WTC11 (cell line): ENCODE measurements around the gene CCR2. TPM values are rescaled to one million over a fixed set of nuclear protein-coding genes. Genes with fewer than 3 reads are reported as not detected.

ENCODE experiments used
- ATAC-seq: fragments of 200-7000 bp; cut with Tn5 transposase; 2 replicates; pipeline ENCODE4 v1.10.0; 2021; ENCODE audit warnings: mild to moderate bottlenecking, moderate library complexity
- CTCF ChIA-PET: fragments of 300-600 bp; sonication (Branson Sonifier 250); formaldehyde crosslinking; loops from one replicate; lab custom pipeline; 2021; ENCODE audit warnings: antibody characterized with exemption; lab: Charles Lee
- POLR2A ChIA-PET: fragments of 350-600 bp; sonication (Branson Sonifier 250); formaldehyde crosslinking; loops from one replicate; lab custom pipeline; 2021; ENCODE audit warnings: antibody characterized with exemption; lab: Charles Lee
- DNase-seq: peaks from one replicate; pipeline ENCODE4 v3.0.0; 2021; ENCODE audit warnings: low spot score
- H3K27ac Mint-ChIP-seq: 2 replicates; pipeline ENCODE4 v1.8.0; 2021; ENCODE audit warnings: mixed read lengths
- H3K27me3 Mint-ChIP-seq: 2 replicates; pipeline ENCODE4 v1.8.0; 2021; ENCODE audit warnings: low read depth, mild to moderate bottlenecking, moderate library complexity, mixed read lengths
- H3K36me3 Mint-ChIP-seq: 2 replicates; pipeline ENCODE4 v1.8.0; 2021; ENCODE audit warnings: mixed read lengths
- H3K4me1 Mint-ChIP-seq: 2 replicates; pipeline ENCODE4 v1.8.0; 2022; ENCODE audit warnings: mixed read lengths
- H3K4me3 Mint-ChIP-seq: 2 replicates; pipeline ENCODE4 v1.8.0; 2021; ENCODE audit warnings: mild to moderate bottlenecking, moderate library complexity, mixed read lengths
- H3K9me3 Mint-ChIP-seq: 2 replicates; pipeline ENCODE4 v1.8.0; 2021; ENCODE audit warnings: mixed read lengths
- ELF4 ChIP-seq: sonication (generic); formaldehyde crosslinking; IDR thresholded peaks from 2 replicates; pipeline ENCODE4 v1.8.1; 2022; ENCODE audit warnings: low read depth, mild to moderate bottlenecking, moderate library complexity, missing genetic modification reagents
- ETV6 ChIP-seq: sonication (generic); formaldehyde crosslinking; IDR thresholded peaks from 2 replicates; pipeline ENCODE4 v1.8.1; 2022; ENCODE audit warnings: mild to moderate bottlenecking, missing genetic modification reagents
- JUN ChIP-seq: sonication (generic); formaldehyde crosslinking; IDR thresholded peaks from 2 replicates; pipeline ENCODE4 v1.8.0; 2023; ENCODE audit warnings: mild to moderate bottlenecking, missing genetic modification reagents
- MXD4 ChIP-seq: fragments of 250-450 bp; sonication (Bioruptor Pico); IDR thresholded peaks from 2 replicates; pipeline ENCODE4 v1.8.0; 2021; ENCODE audit warnings: mild to moderate bottlenecking, moderate library complexity, borderline replicate concordance
- NR1H2 ChIP-seq: sonication (generic); formaldehyde crosslinking; IDR thresholded peaks from 2 replicates; pipeline ENCODE4 v1.9.0; 2021; ENCODE audit warnings: mild to moderate bottlenecking, moderate library complexity, missing genetic modification reagents
- RORB ChIP-seq: fragments of 250-450 bp; sonication (Bioruptor Pico); IDR thresholded peaks from 2 replicates; pipeline ENCODE4 v1.9.0; 2021; ENCODE audit warnings: mild to moderate bottlenecking
- TCF7 ChIP-seq: sonication (generic); formaldehyde crosslinking; IDR thresholded peaks from 2 replicates; pipeline ENCODE4 v1.8.0; 2022; ENCODE audit warnings: mild to moderate bottlenecking, low read depth, missing genetic modification reagents, moderate library complexity
- ZBTB21 ChIP-seq: sonication (generic); formaldehyde crosslinking; IDR thresholded peaks from 2 replicates; pipeline ENCODE4 v1.8.1; 2023; ENCODE audit warnings: mild to moderate bottlenecking, missing genetic modification reagents, borderline replicate concordance
- ZNF671 ChIP-seq: fragments of 250-450 bp; sonication (Bioruptor Pico); IDR thresholded peaks from 2 replicates; pipeline ENCODE4 v1.8.0; 2021; ENCODE audit warnings: mild to moderate bottlenecking
- total RNA-seq: library from RNA; stranded (reverse); gene quantifications from 3 replicates; pipeline ENCODE4 v1.2.3, GENCODE V29; 2021
- TF ChIP-seq, protein P1 (sequence below): sonication (generic); formaldehyde crosslinking; IDR thresholded peaks from 2 replicates; pipeline ENCODE4 v1.8.1; 2022; ENCODE audit warnings: missing genetic modification reagents, borderline replicate concordance
- TF ChIP-seq, protein P2 (sequence below): fragments of 250-450 bp; sonication (Bioruptor Pico); IDR thresholded peaks from 2 replicates; pipeline ENCODE4 v1.9.0; 2021; ENCODE audit warnings: moderate library complexity, mild to moderate bottlenecking, inconsistent platforms, borderline replicate concordance
- TF ChIP-seq, protein P3 (sequence below): sonication (generic); formaldehyde crosslinking; IDR thresholded peaks from 2 replicates; pipeline ENCODE4 v1.8.0; 2022; ENCODE audit warnings: missing genetic modification reagents
- TF ChIP-seq, protein P4 (sequence below): sonication (generic); formaldehyde crosslinking; conservative IDR thresholded peaks from 2 replicates; pipeline ENCODE4 v1.8.1; 2023; ENCODE audit warnings: mild to moderate bottlenecking, low read depth, missing genetic modification reagents, moderate library complexity
- TF ChIP-seq, protein P5 (sequence below): sonication (generic); formaldehyde crosslinking; IDR thresholded peaks from 2 replicates; pipeline ENCODE4 v1.8.1; 2023; ENCODE audit warnings: mild to moderate bottlenecking, missing genetic modification reagents
- TF ChIP-seq, protein P6 (sequence below): sonication (generic); formaldehyde crosslinking; IDR thresholded peaks from 2 replicates; pipeline ENCODE4 v1.8.1; 2022; ENCODE audit warnings: mild to moderate bottlenecking, missing genetic modification reagents, moderate library complexity, borderline replicate concordance
- TF ChIP-seq, protein P7 (sequence below): sonication (generic); formaldehyde crosslinking; IDR thresholded peaks from 2 replicates; pipeline ENCODE4 v1.8.0; 2023; ENCODE audit warnings: missing genetic modification reagents

Gene CCR2
- total RNA-seq, 1 experiment from 2014 or later: not detected

DNA sequence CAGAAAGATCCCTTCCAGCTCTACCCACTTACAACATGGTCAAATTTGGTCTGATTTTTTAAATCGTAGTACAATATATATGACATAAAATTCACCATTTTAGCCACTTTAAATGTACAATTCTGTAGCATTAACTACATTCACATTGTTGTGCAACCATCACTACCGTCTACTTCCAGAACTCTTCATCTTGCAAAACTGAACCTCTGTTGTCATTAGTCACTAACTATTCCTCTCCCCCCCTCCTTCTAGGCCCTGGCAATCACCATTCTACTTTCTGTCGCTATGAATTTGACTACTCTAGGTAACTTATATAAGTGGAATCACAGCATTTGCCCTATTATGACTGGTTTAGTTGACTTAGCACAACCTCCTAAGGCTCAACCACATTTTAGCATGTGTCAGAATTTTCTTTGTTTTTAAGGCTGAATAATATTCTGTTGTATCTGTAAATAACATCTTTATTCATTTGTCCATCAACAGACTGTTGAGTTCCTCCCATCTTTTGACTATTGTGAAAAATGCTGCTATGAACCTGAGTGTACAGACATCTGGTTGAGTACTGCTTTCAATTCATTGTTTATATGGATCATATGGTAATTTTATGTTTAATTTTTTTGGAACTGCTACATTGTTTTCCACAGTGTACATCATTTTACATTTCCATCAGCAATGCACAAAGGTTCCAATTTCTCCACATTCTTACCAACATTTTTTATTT lies 35.5 kb upstream of the CCR2 start (continued):
- TF ChIP-seq RORB (CRISPR knock-in tag) (no peak), ELF4 (CRISPR knock-in tag) (no peak), TCF7 (CRISPR knock-in tag) (no peak)
- TF ChIP-seq, protein P1, sequence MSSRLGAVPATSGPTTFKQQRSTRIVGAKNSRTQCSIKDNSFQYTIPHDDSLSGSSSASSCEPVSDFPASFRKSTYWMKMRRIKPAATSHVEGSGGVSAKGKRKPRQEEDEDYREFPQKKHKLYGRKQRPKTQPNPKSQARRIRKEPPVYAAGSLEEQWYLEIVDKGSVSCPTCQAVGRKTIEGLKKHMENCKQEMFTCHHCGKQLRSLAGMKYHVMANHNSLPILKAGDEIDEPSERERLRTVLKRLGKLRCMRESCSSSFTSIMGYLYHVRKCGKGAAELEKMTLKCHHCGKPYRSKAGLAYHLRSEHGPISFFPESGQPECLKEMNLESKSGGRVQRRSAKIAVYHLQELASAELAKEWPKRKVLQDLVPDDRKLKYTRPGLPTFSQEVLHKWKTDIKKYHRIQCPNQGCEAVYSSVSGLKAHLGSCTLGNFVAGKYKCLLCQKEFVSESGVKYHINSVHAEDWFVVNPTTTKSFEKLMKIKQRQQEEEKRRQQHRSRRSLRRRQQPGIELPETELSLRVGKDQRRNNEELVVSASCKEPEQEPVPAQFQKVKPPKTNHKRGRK (CRISPR knock-in tag): no peak
- TF ChIP-seq, protein P2, sequence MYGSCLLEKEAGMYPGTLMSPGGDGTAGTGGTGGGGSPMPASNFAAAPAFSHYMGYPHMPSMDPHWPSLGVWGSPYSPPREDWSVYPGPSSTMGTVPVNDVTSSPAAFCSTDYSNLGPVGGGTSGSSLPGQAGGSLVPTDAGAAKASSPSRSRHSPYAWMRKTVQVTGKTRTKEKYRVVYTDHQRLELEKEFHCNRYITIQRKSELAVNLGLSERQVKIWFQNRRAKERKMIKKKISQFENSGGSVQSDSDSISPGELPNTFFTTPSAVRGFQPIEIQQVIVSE: no peak
- TF ChIP-seq, protein P3, sequence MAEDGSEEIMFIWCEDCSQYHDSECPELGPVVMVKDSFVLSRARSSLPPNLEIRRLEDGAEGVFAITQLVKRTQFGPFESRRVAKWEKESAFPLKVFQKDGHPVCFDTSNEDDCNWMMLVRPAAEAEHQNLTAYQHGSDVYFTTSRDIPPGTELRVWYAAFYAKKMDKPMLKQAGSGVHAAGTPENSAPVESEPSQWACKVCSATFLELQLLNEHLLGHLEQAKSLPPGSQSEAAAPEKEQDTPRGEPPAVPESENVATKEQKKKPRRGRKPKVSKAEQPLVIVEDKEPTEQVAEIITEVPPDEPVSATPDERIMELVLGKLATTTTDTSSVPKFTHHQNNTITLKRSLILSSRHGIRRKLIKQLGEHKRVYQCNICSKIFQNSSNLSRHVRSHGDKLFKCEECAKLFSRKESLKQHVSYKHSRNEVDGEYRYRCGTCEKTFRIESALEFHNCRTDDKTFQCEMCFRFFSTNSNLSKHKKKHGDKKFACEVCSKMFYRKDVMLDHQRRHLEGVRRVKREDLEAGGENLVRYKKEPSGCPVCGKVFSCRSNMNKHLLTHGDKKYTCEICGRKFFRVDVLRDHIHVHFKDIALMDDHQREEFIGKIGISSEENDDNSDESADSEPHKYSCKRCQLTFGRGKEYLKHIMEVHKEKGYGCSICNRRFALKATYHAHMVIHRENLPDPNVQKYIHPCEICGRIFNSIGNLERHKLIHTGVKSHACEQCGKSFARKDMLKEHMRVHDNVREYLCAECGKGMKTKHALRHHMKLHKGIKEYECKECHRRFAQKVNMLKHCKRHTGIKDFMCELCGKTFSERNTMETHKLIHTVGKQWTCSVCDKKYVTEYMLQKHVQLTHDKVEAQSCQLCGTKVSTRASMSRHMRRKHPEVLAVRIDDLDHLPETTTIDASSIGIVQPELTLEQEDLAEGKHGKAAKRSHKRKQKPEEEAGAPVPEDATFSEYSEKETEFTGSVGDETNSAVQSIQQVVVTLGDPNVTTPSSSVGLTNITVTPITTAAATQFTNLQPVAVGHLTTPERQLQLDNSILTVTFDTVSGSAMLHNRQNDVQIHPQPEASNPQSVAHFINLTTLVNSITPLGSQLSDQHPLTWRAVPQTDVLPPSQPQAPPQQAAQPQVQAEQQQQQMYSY (CRISPR knock-in tag): no peak
- TF ChIP-seq, all 79 proteins: peak for 0

DNA sequence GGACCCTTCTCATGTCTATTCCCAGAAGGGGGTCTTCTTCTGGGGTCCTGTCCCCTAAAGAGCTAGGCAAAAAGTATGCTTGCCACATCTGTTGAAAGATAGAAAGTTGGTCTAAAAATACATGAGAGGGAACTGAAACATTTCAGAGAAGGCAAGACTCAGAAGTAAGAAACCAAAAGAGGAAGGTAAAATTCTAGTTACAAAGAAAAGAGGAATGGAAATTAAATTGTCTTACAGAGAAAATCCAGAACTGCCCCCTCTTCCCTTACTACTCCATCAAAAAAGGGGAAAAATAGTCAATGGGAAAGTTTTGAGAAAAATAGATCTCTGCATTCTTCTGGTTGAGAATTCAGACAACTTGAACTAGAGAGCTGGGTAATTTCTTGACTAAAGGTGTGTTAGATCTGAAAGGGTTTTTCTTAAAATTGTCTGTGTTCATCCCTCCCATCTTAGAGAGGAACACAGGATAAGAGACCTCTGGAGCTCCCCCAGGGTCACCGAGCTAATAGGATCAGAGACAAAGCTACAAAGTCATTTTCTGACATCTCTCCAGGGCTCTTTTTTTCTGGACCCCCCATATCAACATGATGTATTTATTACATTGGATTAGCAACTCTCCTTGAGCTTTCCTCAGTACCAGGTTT lies 32.3 kb upstream of the CCR2 start:
- DNase-seq (no peak), ATAC-seq (no peak)
- ChIA-PET POLR2A (no interaction called here), CTCF (interaction anchor here (1.4 kb wide), 1 partner anchor 106 kb away, joined by 3 read pairs; no protein-coding TSS in a partner anchor)
- TF ChIP-seq, protein P4, sequence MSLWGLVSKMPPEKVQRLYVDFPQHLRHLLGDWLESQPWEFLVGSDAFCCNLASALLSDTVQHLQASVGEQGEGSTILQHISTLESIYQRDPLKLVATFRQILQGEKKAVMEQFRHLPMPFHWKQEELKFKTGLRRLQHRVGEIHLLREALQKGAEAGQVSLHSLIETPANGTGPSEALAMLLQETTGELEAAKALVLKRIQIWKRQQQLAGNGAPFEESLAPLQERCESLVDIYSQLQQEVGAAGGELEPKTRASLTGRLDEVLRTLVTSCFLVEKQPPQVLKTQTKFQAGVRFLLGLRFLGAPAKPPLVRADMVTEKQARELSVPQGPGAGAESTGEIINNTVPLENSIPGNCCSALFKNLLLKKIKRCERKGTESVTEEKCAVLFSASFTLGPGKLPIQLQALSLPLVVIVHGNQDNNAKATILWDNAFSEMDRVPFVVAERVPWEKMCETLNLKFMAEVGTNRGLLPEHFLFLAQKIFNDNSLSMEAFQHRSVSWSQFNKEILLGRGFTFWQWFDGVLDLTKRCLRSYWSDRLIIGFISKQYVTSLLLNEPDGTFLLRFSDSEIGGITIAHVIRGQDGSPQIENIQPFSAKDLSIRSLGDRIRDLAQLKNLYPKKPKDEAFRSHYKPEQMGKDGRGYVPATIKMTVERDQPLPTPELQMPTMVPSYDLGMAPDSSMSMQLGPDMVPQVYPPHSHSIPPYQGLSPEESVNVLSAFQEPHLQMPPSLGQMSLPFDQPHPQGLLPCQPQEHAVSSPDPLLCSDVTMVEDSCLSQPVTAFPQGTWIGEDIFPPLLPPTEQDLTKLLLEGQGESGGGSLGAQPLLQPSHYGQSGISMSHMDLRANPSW (CRISPR knock-in tag): no peak
- TF ChIP-seq ETV6: no peak
- TF ChIP-seq JUN (CRISPR knock-in tag): no peak
- TF ChIP-seq NR1H2 (CRISPR knock-in tag): no peak
- no peak for TF ChIP-seq MXD4 (CRISPR knock-in tag)
- TF ChIP-seq, protein P5, sequence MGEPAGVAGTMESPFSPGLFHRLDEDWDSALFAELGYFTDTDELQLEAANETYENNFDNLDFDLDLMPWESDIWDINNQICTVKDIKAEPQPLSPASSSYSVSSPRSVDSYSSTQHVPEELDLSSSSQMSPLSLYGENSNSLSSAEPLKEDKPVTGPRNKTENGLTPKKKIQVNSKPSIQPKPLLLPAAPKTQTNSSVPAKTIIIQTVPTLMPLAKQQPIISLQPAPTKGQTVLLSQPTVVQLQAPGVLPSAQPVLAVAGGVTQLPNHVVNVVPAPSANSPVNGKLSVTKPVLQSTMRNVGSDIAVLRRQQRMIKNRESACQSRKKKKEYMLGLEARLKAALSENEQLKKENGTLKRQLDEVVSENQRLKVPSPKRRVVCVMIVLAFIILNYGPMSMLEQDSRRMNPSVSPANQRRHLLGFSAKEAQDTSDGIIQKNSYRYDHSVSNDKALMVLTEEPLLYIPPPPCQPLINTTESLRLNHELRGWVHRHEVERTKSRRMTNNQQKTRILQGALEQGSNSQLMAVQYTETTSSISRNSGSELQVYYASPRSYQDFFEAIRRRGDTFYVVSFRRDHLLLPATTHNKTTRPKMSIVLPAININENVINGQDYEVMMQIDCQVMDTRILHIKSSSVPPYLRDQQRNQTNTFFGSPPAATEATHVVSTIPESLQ: no peak
- no peak for TF ChIP-seq ZNF671
- TF ChIP-seq, protein P6, sequence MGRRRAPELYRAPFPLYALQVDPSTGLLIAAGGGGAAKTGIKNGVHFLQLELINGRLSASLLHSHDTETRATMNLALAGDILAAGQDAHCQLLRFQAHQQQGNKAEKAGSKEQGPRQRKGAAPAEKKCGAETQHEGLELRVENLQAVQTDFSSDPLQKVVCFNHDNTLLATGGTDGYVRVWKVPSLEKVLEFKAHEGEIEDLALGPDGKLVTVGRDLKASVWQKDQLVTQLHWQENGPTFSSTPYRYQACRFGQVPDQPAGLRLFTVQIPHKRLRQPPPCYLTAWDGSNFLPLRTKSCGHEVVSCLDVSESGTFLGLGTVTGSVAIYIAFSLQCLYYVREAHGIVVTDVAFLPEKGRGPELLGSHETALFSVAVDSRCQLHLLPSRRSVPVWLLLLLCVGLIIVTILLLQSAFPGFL (CRISPR knock-in tag): no peak
- TF ChIP-seq ZBTB21: no peak
- TF ChIP-seq, protein P7, sequence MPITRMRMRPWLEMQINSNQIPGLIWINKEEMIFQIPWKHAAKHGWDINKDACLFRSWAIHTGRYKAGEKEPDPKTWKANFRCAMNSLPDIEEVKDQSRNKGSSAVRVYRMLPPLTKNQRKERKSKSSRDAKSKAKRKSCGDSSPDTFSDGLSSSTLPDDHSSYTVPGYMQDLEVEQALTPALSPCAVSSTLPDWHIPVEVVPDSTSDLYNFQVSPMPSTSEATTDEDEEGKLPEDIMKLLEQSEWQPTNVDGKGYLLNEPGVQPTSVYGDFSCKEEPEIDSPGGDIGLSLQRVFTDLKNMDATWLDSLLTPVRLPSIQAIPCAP (CRISPR knock-in tag): no peak
- Mint-ChIP-seq H3K27ac (no peak overlapping the region), H3K4me1 (no peaks in the 10 kb centered on the region), H3K4me3 (no peak overlapping the region), H3K27me3 (peaks cover 30% of the 10 kb centered on the region), H3K36me3 (no peaks in the 10 kb centered on the region), H3K9me3 (peaks cover 44% of the 10 kb centered on the region)
